Motor neuron (in vitro differentiated cells): ENCODE data around the gene AFF1. TPM values are rescaled to one million over a fixed set of nuclear protein-coding genes. Genes with fewer than 3 reads are reported as not detected.
A peak's percentile ranks its signal among the peaks of the same experiment; 100 is the strongest.

Source experiments
- ATAC-seq, 8 experiments: fragments of 200-7000 bp; cut with Tn5 transposase; replicated peaks in 6 of 8; 2 replicates each; pipeline ENCODE4 v1.8.0; 2021; ENCODE audit warnings: mild to moderate bottlenecking in 8 of 8, moderate library complexity in 8 of 8
- H3K27ac ChIP-seq, 2 donors: fragments of 250-450 bp; sonication (Bioruptor Pico); 2 replicates each; pipeline ENCODE4 v1.9.0; 2021; ENCODE audit warnings: antibody characterized with exemption in 2 of 2, mild to moderate bottlenecking in 2 of 2, moderate library complexity in 1 of 2
- H3K4me1 ChIP-seq, 2 donors: fragments of 250-450 bp; sonication (Bioruptor Pico); replicated peaks in 1 of 2; 2 replicates each; pipeline ENCODE4 v1.6.1; 2021; ENCODE audit warnings: antibody characterized with exemption in 2 of 2, mild to moderate bottlenecking in 2 of 2, moderate library complexity in 1 of 2
- H3K4me3 ChIP-seq, 5 donors: fragments of 250-450 bp; sonication (Bioruptor Pico); 2 replicates each; pipeline ENCODE4 v1.9.0; 2021; ENCODE audit warnings: antibody characterized with exemption in 5 of 5, mild to moderate bottlenecking in 5 of 5, moderate library complexity in 4 of 5
- WGBS, 10 experiments: fragments of 450-650 bp; shearing (Covaris generic); methylation state at CpG; one replicate each; pipeline ENCODE4 v1.0.0; 2022; 5-methylcytosine and 5-hydroxymethylcytosine counted together
- in situ Hi-C, 9 experiments: fragments of 400-800 bp; cut with MboI; loops; one replicate each; pipeline ENCODE4 v1.15.0; 2021; ENCODE audit warnings: low sequenced_read_pairs in 9 of 9, low pct_unique_long_range_greater_than_20kb in 2 of 9; ENCODE audit not compliant: unreplicated experiment in 9 of 9
- total RNA-seq, 8 experiments: library from RNA; unstranded; fragments of 300-600 nt; gene quantifications; 2 replicates each; pipeline versions ENCODE4 v1.2.3 to v1.2.4, GENCODE V29; 2022

The AFF1 gene
- total RNA-seq, 8 experiments from 2014 or later: 7.7 to 47.0 (median 15.8) TPM

GRCh38 chr4:86908251-86908657 lies 26.6 kb upstream of the AFF1 start:
- no peak overlapping the region for H3K27ac ChIP-seq
- ATAC-seq: no peak
- in situ Hi-C loops: loop anchor here in 6 of 9 experiments (25.0 kb wide), 3 partner anchors 329 to 929 kb away; partner anchors contain the start of gene MEPE (in 1 of the 6)

DNA sequence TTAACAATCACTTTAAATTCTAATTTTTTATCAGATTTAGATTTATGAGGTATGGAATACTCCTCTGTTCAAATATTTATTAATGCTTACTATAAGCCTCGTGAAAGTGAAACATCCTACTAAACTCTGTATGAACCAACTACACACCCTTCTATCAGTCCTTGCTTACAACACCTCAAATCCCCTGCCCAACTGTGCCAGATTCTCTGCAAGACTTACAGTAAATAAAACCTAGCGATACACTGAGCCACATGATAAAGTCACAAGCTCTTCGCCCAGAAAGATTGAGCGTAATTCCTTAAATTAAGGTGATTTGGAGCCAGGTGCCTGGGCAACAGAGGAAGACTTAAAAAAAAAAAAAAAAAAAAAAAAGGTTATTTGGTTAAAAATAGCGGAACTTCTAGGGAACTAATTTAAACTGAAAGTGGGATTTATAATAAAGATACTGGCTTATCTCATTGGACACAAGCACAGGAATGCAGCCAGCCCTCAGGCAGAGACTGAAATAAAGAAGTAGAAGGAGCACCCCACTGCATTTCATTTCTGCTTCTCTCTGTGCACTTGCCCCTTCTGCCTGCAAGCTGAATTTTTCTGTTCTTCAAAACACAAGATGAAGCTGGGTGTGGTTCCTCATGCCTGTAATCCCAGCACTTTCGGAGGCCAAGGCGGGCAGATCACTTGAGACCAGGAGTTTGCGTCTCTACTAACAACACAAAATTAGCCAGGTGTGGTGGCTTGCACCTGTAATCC lies 25.1 kb upstream of the AFF1 start:
- no peak for ATAC-seq
- 40 to 98% (median 84%) methylated on average over 2 to 8 of the region's 8 CpGs for WGBS, 10 experiments
- Histone ChIP-seq H3K27ac (no peak overlapping the region), H3K4me3 (no peak overlapping the region), H3K4me1 (no peaks in the 10 kb centered on the region)
- in situ Hi-C loops: loop anchor here in 6 of 9 experiments (25.0 kb wide), 3 partner anchors 328 to 928 kb away; partner anchors contain the start of gene MEPE (in 1 of the 6)

More at GRCh38 chr4:86908251-86908657, 26.6 kb upstream of the AFF1 start:
- WGBS, 10 experiments: 0 to 87% (median 60%) methylated on average over 1 to 2 of the region's 2 CpGs; no CpG with 5 or more reads in 1 of the 10 experiments
- no peaks in the 10 kb centered on the region for H3K4me1 ChIP-seq
- no peak overlapping the region for H3K4me3 ChIP-seq

DNA sequence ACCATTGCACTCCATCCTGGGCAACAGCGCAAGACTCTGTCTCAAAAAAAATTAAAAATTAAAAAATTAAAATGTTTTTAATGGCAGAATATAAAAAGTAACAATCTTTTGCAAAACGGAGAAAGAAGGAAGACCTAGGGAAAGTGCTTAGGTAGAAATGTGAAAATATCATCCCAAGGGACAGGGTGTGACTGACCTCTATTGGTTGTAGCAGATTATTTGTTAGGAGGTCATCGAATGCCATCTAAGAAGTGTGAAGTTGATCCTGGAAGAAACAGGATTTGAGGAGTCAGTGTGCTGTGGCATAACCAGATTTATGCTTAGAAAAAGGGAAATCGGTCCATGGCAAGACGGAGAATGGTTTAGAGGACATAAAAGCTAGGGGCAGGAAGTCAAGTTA lies 24.4 kb upstream of the AFF1 start:
- 77 to 100% (median 90%) methylated on average over 2 to 5 of the region's 5 CpGs for WGBS, 10 experiments
- no peak for ATAC-seq
- no peak overlapping the region for H3K27ac ChIP-seq
- in situ Hi-C loops: loop anchor here in 6 of 9 experiments (25.0 kb wide), 3 partner anchors 327 to 927 kb away; partner anchors contain the start of gene MEPE (in 1 of the 6)
- H3K4me3 ChIP-seq: no peak overlapping the region
- no peaks in the 10 kb centered on the region for H3K4me1 ChIP-seq

DNA sequence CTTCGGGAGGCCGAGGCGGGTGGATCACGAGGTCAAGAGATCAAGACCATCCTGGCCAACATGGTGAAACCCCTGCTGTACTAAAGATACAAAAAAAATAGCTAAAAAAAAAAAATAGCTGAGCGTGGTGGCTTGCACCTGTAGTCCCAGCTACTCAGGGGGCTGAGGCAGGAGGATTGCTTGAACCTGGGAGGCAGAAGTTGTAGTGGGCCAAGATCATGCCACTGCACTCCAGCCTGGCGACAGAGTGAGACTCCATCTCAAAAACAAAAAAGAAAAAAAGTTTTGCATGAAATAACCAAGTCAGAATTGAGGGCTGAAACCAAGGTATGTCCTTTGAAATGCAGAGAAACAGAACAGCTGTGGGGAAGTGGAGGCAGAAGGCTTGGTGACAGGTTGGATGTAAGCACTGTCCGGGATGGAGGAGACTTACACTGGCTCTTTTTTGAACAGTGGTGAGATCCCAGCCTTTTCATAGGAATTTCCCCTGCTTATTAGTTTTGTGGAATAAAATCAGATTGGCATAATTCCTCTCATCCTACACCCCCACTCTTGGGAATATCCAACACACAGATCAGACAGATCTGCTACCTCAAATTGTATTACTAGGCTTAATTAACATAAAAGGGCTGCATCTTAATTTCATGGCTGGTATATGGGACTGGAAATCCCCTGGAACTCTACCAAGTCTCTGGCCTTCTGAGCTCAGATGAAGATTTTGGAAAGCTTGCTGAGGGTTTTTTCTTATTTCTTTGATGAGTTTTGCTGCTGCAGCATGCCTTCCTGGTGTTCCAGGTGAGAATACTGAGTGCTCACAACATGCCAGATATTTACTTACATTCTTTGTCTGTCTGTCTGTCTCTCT lies 23.8 kb upstream of the AFF1 start:
- WGBS, 10 experiments: 20 to 100% (median 87%) methylated on average over 1 to 5 of the region's 7 CpGs; no CpG with 5 or more reads in 2 of the 10 experiments
- peak in 2 of 8 experiments; percentile 27 to 50 for ATAC-seq
- Histone ChIP-seq H3K4me1 (no peaks in the 10 kb centered on the region), H3K27ac (no peak overlapping the region), H3K4me3 (no peak overlapping the region)
- in situ Hi-C loops: loop anchor here in 6 of 9 experiments (25.0 kb wide), 3 partner anchors 326 to 926 kb away; partner anchors contain the start of gene MEPE (in 1 of the 6)

- H3K27ac ChIP-seq: no peak overlapping the region
- no peak overlapping the region for H3K4me3 ChIP-seq
- in situ Hi-C loops: loop anchor here in 6 of 9 experiments (25.0 kb wide), 3 partner anchors 321 to 921 kb away; partner anchors contain the start of gene MEPE (in 1 of the 6)
- H3K4me1 ChIP-seq: no peaks in the 10 kb centered on the region
- 11 to 100% (median 33%) methylated on average over 1 of the region's 1 CpG; no CpG with 5 or more reads in 5 of the 10 experiments for WGBS, 10 experiments
- no peak for ATAC-seq
Measured at GRCh38 chr4:86916392-86916791, 18.4 kb upstream of the AFF1 start.

DNA sequence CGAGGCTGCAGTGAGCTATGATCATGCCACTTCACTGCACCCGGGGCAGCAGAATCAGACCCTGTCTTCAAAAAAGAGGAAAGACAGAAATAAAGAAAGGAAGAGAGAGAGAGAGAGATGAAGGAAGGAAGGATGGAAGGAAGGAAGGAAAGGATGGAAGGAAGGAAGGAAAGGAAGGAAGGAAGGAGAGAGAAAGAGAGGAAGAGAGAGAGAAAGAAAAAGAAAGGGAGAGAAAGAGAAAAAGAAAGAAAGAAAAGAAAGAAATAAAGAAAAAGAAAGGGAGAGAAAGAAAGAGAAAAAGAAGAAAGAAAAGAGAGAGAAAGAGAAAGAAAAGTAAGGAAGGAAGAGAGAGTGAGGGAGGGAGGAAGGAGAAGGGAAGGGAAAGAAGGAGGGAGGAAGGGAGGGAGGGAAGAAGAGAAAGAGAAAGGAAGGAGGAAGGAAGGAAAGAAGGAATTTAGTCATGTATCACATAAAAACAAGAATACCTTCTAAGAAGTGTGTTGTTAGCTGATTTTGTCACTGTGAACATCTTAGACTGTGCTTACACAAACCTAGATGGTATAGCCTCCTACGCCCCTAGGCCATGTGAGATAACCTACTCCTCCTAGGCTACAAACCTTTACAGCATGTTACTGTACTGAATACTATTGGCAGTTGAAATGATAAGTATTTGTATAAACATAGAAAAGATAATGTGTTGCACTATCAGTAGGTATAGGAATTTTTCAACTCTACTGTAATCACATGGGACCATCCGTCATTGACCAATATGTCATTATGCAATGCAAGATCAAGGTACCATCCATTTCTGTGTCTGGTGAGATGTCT lies 17.4 kb upstream of the AFF1 start:
- no peak overlapping the region for H3K4me3 ChIP-seq
- no peaks in the 10 kb centered on the region for H3K4me1 ChIP-seq
- WGBS, 10 experiments: 53 to 100% (median 91%) methylated on average over 1 to 4 of the region's 4 CpGs; no CpG with 5 or more reads in 2 of the 10 experiments
- in situ Hi-C loops: loop anchor here in 6 of 9 experiments (25.0 kb wide), 3 partner anchors 320 to 920 kb away; partner anchors contain the start of gene MEPE (in 1 of the 6)
- no peak for ATAC-seq
- no peak overlapping the region for H3K27ac ChIP-seq

DNA sequence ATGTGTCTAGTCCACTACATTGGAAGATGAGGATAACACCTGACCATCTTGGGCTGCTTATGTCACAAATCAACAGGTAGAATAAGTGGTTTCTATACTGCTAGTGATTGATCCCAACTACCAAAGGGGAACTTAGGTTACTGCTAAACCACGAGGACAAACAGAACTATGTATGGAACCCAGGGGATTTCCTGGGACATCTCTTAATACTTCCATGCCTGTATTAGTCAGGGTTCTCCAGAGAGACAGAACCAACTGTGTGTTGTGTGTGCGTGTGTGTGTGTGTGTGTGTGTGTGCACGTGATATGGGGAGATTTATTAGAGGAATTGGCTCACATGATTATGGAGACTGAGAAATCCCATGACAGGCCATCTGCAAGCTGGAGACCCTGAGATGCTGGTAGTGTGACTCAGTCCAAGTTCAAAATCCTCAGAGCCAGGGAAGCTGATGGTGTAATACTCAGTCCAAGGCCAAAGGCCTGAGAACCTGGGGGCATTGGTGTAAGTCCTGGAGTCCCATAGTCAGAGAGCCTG lies 16.2 kb upstream of the AFF1 start:
- Histone ChIP-seq H3K4me3 (no peak overlapping the region), H3K27ac (no peak overlapping the region), H3K4me1 (no peaks in the 10 kb centered on the region)
- WGBS, 10 experiments: 27 to 67% (median 55%) methylated on average over 1 to 3 of the region's 3 CpGs; no CpG with 5 or more reads in 6 of the 10 experiments
- in situ Hi-C loops: loop anchor here in 6 of 9 experiments (25.0 kb wide), 3 partner anchors 319 to 919 kb away; partner anchors contain the start of gene MEPE (in 1 of the 6)
- peak in 2 of 8 experiments; percentile 18 to 32 for ATAC-seq

DNA sequence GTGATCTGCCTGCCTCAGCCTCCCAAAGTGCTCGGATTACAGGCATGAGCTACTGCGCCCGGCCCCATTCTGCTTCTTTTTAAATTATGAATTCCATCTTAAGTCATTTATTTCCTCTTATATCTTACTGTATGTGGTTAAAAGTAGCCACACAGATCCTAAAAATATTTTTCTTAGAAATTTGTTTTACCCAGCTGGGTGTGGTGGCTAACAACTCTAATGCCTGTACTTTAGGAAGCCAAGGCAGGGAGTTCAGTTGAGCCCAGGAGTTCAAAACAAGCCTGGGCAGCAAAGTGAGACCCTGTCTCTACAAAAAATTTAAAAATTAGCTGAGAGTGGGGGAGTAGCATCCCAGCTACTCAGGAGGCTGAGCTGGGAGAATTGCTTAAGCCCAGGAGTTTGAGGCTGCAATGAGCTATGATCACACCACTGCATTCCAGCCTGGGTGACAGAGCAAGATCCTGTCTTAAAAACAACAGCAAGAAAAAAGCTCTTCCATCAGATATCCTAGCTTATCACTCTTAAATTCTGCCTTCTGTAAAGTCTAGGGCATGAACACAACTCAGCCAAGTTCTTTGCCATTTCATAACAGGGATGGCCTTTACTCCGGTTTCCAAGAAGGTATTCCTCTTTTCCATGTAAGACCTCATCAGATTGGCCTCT lies 15.1 kb upstream of the AFF1 start:
- ATAC-seq: no peak
- Histone ChIP-seq H3K4me1 (no peaks in the 10 kb centered on the region), H3K4me3 (no peak overlapping the region), H3K27ac (no peak overlapping the region)
- WGBS, 10 experiments: 87 to 100% (median 100%) methylated on average over 1 to 4 of the region's 4 CpGs; no CpG with 5 or more reads in 1 of the 10 experiments
- in situ Hi-C loops: loop anchor here in 6 of 9 experiments (10.0 to 25.0 kb wide), 4 partner anchors 175 to 918 kb away; partner anchors contain the start of gene MEPE (in 1 of the 6)

- ATAC-seq: peak in 1 of 8 experiments; percentile 14
- in situ Hi-C loops: loop anchor here in 6 of 9 experiments (10.0 to 25.0 kb wide), 4 partner anchors 173 to 916 kb away; partner anchors contain the start of gene MEPE (in 1 of the 6)
- Histone ChIP-seq H3K4me3 (no peak overlapping the region), H3K27ac (no peak overlapping the region), H3K4me1 (no peaks in the 10 kb centered on the region)
- 33 to 100% (median 90%) methylated on average over 1 of the region's 1 CpG; no CpG with 5 or more reads in 4 of the 10 experiments for WGBS, 10 experiments
Measured at GRCh38 chr4:86921608-86922252, 13.1 kb upstream of the AFF1 start.

DNA sequence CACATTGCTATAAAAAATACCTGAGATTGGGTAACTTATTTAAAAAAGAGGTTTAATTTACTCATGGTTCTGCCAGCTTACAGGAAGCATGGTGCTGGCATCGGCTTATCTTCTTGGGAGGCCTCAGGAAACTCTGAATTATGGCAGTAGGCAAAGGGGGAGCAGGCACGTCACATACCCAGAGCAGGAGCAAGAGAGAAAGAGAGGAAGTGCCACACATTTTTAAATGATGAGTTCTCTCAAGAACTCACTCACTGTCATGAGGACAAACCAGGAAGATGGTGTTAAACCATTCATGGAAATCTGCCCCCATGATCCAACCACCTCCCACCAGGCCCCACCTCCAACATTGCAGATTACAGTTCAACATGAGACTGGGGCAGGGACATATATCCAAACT lies 10.0 kb upstream of the AFF1 start:
- in situ Hi-C loops: loop anchor here in 8 of 9 experiments (10.0 to 25.0 kb wide), 6 partner anchors 162 to 912 kb away; partner anchors contain the start of gene MEPE (in 1 of the 8)
- no peaks in the 10 kb centered on the region for H3K4me1 ChIP-seq
- ATAC-seq: no peak
- no peak overlapping the region for H3K4me3 ChIP-seq
- H3K27ac ChIP-seq: no peak overlapping the region
- 17 to 100% (median 61%) methylated on average over 1 to 2 of the region's 2 CpGs; no CpG with 5 or more reads in 1 of the 10 experiments for WGBS, 10 experiments
